Endothelial cell of umbilical vein (primary cell): ENCODE results near the gene KIAA1755.

Experiments
- CTCF ChIP-seq, 2 donors: IDR thresholded peaks; 1 replicate in 1 of 2; 2 replicates in 1 of 2; pipeline ENCODE4 v1.5.1; 2011; ENCODE audit warnings: low read length in 2 of 2, mild to moderate bottlenecking in 2 of 2, moderate library complexity in 2 of 2, control low read depth in 1 of 2, inconsistent platforms in 1 of 2, low read depth in 1 of 2; ENCODE audit not compliant: insufficient read depth in 1 of 2; ENCODE audit errors: extremely low read depth in 1 of 2
- EZH2 ChIP-seq: IDR thresholded peaks from 2 replicates; pipeline ENCODE4 v1.6.1; 2012; ENCODE audit warnings: borderline replicate concordance, low read depth, mild to moderate bottlenecking, moderate library complexity, low read length, inconsistent platforms; ENCODE audit not compliant: severe bottlenecking
- FOS ChIP-seq: IDR thresholded peaks from 2 replicates; pipeline ENCODE4 v1.6.1; 2011; ENCODE audit warnings: mild to moderate bottlenecking, low read length, moderate library complexity, borderline replicate concordance; ENCODE audit not compliant: insufficient read depth
- GATA2 ChIP-seq: IDR thresholded peaks from 2 replicates; pipeline ENCODE4 v1.7.0; 2011; ENCODE audit warnings: low read depth, mild to moderate bottlenecking, moderate library complexity, mixed read lengths, low read length; ENCODE audit not compliant: insufficient read length, insufficient read depth
- JUN ChIP-seq: IDR thresholded peaks from 2 replicates; pipeline ENCODE4 v1.6.1; 2011; ENCODE audit warnings: borderline replicate concordance, low read depth; ENCODE audit not compliant: insufficient read length, insufficient read depth
- MAX ChIP-seq: IDR thresholded peaks from 2 replicates; pipeline ENCODE4 v1.6.1; 2011; ENCODE audit not compliant: insufficient read depth, insufficient read length
- MYC ChIP-seq: IDR thresholded peaks from one replicate; pipeline ENCODE4 v1.6.1; 2011; ENCODE audit warnings: mild to moderate bottlenecking, low read depth, low read length
- POLR2A ChIP-seq: IDR thresholded peaks from 2 replicates; pipeline ENCODE4 v1.6.1; 2012; ENCODE audit warnings: low read depth, mild to moderate bottlenecking, control low read depth, low read length
- POLR2AphosphoS5 ChIP-seq: IDR thresholded peaks from 2 replicates; pipeline ENCODE4 v1.6.1; 2012; ENCODE audit warnings: low read depth, mild to moderate bottlenecking, control low read depth, low read length, moderate library complexity; ENCODE audit not compliant: insufficient read depth

GRCh38 chr20:38190166-38190565 lies 70.4 kb downstream of the KIAA1755 start:
- TF ChIP-seq CTCF (IDR thresholded peaks at IDR 0.05; ENCODE audit: extremely low read depth in 1 of 2, insufficient read depth in 1 of 2, low read depth in 1 of 2, low read length in 2 of 2) (no peak), POLR2AphosphoS5 (no peak), MYC (no peak), EZH2 (no peak), POLR2A (no peak), GATA2 (no peak), FOS (no peak), MAX (no peak), JUN (no peak)
